Central memory CD8-positive, alpha-beta T cell (primary cell): ENCODE measurements around the gene ZNF543.
A peak's percentile ranks its signal among the peaks of the same experiment; 100 is the strongest.
"Not testable (repeated sequence)": the region's sequence is repeated elsewhere in the genome, so short reads cannot be mapped to it uniquely, and the experiment has no call there.

Source experiments
- ATAC-seq: fragments of 150-1000 bp; cut with Tn5 transposase; replicated peaks from 2 replicates; pipeline ENCODE4 v1.10.0; 2022; ENCODE audit warnings: mild to moderate bottlenecking, moderate FRiP score, moderate number of reproducible peaks; ENCODE audit not compliant: poor library complexity, severe bottlenecking; ENCODE audit errors: extremely low read depth
- DNase-seq, 2 donors: peaks; one replicate each; pipeline ENCODE4 v3.0.0; 2021; ENCODE audit warnings: low spot score in 2 of 2
- H3K27ac Mint-ChIP-seq: one replicate; pipeline ENCODE4 v1.8.0; 2022; ENCODE audit warnings: low read depth, mild to moderate bottlenecking, moderate library complexity, mixed read lengths
- H3K27me3 Mint-ChIP-seq: one replicate; pipeline ENCODE4 v1.8.0; 2022; ENCODE audit warnings: mixed read lengths
- H3K36me3 Mint-ChIP-seq: one replicate; pipeline ENCODE4 v1.8.0; 2022; ENCODE audit warnings: mild to moderate bottlenecking, moderate library complexity, mixed read lengths; ENCODE audit not compliant: insufficient read depth
- H3K4me1 Mint-ChIP-seq: one replicate; pipeline ENCODE4 v1.8.0; 2022; ENCODE audit warnings: mixed read lengths
- H3K4me3 Mint-ChIP-seq: one replicate; pipeline ENCODE4 v1.8.0; 2022; ENCODE audit warnings: mild to moderate bottlenecking, moderate library complexity, mixed read lengths
- H3K9me3 Mint-ChIP-seq: one replicate; pipeline ENCODE4 v1.8.0; 2022; ENCODE audit warnings: mixed read lengths

ZNF543 gene

GRCh38 chr19:57320180-57321084, at the start of gene ZNF543:
ZNF543 (plus strand) TSS chr19:57320472; CDS start chr19:57320854, 382 bp downstream.
- Mint-ChIP-seq H3K27ac (peak within 1 kb of the TSS; percentile 97), H3K36me3 (peaks cover 32% of the 10 kb centered on the region), H3K9me3 (peaks cover 4% of the 10 kb centered on the region), H3K27me3 (peaks cover 28% of the 10 kb centered on the region), H3K4me3 (peak within 1 kb of the TSS; percentile 92), H3K4me1 (peaks cover 31% of the 10 kb centered on the region)
- DNase-seq = peak; percentile 82 to 90
- ATAC-seq = peak; percentile 99

DNA sequence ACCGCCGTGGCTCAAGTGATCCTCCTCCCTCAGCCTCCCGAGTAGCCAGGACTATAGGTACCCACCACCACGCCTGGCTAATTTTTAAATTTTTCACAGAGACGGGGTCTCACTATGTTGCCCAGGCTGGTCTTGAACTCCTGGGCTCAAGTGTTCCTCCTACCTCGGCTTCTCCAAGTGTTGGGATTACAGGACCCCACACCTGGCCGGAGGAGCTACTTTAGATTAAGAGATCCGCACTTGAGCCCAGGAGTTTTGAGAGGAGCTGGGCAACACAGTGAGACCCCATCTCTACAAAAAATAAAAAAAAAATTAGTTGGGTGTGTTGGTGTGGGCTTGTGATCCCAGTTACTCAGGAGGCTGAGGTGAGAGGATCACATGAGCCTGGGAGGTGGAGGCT, 49.0 kb upstream of the ZNF543 start:
- ATAC-seq (no peak), DNase-seq (no peak)
- Mint-ChIP-seq H3K36me3 (peaks cover 4% of the 10 kb centered on the region), H3K4me1 (no peaks in the 10 kb centered on the region), H3K4me3 (no peak overlapping the region), H3K27me3 (no peaks in the 10 kb centered on the region), H3K27ac (no peak overlapping the region), H3K9me3 (no peaks in the 10 kb centered on the region)

- ATAC-seq (no peak), DNase-seq (no peak)
- Mint-ChIP-seq H3K36me3 (peaks cover 5% of the 10 kb centered on the region), H3K27ac (no peak overlapping the region), H3K4me1 (no peaks in the 10 kb centered on the region), H3K27me3 (no peaks in the 10 kb centered on the region), H3K4me3 (no peak overlapping the region), H3K9me3 (no peaks in the 10 kb centered on the region)
Measured at GRCh38 chr19:57273014-57273413, 47.3 kb upstream of the ZNF543 start.

GRCh38 chr19:57276430-57276829, 43.8 kb upstream of the ZNF543 start:
- H3K9me3 Mint-ChIP-seq = no peaks in the 10 kb centered on the region
- ATAC-seq (no peak), DNase-seq (no peak)
- no peak overlapping the region for H3K4me3 Mint-ChIP-seq
- H3K27ac Mint-ChIP-seq = no peak overlapping the region
- H3K27me3 Mint-ChIP-seq = no peaks in the 10 kb centered on the region
- peaks cover 7% of the 10 kb centered on the region for H3K4me1 Mint-ChIP-seq
- peaks cover 6% of the 10 kb centered on the region for H3K36me3 Mint-ChIP-seq

GRCh38 chr19:57278481-57278880, 41.8 kb upstream of the ZNF543 start:
- H3K27me3 Mint-ChIP-seq, H3K9me3 Mint-ChIP-seq, ATAC-seq, DNase-seq, H3K4me3 Mint-ChIP-seq, H3K27ac Mint-ChIP-seq: not testable (repeated sequence)
- Mint-ChIP-seq H3K36me3 (peaks cover 14% of the 10 kb centered on the region), H3K4me1 (peaks cover 27% of the 10 kb centered on the region)

- Mint-ChIP-seq H3K4me3 (no peak overlapping the region), H3K36me3 (peaks cover 23% of the 10 kb centered on the region), H3K27ac (no peak overlapping the region), H3K27me3 (no peaks in the 10 kb centered on the region), H3K9me3 (no peaks in the 10 kb centered on the region), H3K4me1 (peaks cover 30% of the 10 kb centered on the region)
- DNase-seq = peak; percentile 60 to 73
- ATAC-seq = peak; percentile 78
Measured at GRCh38 chr19:57279418-57280164, 40.7 kb upstream of the ZNF543 start.

- ATAC-seq (peak; percentile 91), DNase-seq (peak; percentile 96 to 97)
- peaks cover 31% of the 10 kb centered on the region for H3K36me3 Mint-ChIP-seq
- H3K4me1 Mint-ChIP-seq = peaks cover 35% of the 10 kb centered on the region
- no peak within 1 kb of the TSS for H3K4me3 Mint-ChIP-seq
- H3K27me3 Mint-ChIP-seq = no peaks in the 10 kb centered on the region
- H3K27ac Mint-ChIP-seq = no peak within 1 kb of the TSS
- H3K9me3 Mint-ChIP-seq = no peaks in the 10 kb centered on the region
Measured at GRCh38 chr19:57280165-57280961, 39.9 kb upstream of the ZNF543 start, which contains the start of gene ZNF460. ZNF460 (plus strand) TSS chr19:57280485; CDS start chr19:57280807, 322 bp downstream.

DNA sequence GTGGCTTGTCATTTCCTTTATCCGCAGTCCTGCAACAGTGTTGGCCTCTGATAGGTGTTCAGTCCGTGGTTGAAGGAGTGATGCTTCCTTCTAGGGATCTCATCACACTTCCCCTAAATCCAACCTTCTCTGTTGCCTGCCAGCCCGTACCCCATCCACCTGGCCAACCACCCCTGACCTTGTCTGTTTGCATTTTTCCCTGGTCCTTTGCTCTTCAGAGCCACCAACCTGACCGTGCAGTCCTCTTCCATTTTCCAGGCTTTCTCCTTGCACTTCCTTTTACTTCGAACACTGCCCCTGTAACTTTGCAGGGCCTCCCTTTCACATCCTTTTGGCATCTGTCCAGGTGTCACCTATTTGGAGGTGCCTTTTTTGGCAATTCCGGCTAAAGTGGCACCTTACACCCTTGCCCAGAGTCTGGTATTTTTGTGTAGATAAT, 39.3 kb upstream of the ZNF543 start:
- Mint-ChIP-seq H3K9me3 (no peaks in the 10 kb centered on the region), H3K4me1 (peaks cover 37% of the 10 kb centered on the region), H3K4me3 (no peak overlapping the region), H3K27me3 (no peaks in the 10 kb centered on the region), H3K27ac (no peak overlapping the region), H3K36me3 (peaks cover 35% of the 10 kb centered on the region)
- ATAC-seq (no peak), DNase-seq (peak; percentile 21 to 43)

DNA sequence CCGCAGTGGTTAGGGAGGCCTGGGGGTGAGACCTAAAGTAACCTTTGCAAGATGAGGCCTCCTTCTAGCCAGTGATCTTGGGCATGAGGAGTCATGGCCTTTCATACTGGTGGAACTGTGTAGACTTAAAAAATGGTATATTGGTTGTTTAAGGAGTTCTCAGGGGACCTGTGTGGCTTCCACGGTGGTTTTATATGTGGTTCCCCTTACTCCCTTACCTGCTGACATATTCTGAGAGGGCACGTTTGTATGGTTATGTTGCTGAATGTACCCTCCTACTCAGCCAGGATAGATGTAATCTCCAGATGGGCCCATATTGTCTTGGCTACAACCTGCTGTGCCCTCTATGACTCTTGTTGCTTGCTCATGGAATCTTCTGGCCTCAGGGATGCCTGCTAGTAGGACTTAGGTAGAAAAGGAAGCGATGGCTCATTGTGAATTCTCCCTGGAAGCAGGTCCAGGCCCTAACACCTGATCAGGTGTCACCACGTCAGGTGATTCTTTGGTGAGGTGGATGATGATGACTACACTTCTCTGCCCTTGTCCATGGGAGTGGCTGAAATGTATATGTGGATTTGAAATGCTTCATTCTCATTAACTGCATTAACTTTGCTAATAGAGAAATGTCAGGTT, 38.1 kb upstream of the ZNF543 start:
- no peak for ATAC-seq
- DNase-seq = no peak
- no peak overlapping the region for H3K4me3 Mint-ChIP-seq
- no peaks in the 10 kb centered on the region for H3K9me3 Mint-ChIP-seq
- H3K36me3 Mint-ChIP-seq = peaks cover 46% of the 10 kb centered on the region
- H3K27me3 Mint-ChIP-seq = no peaks in the 10 kb centered on the region
- H3K27ac Mint-ChIP-seq = peak overlapping the region; percentile 72
- peaks cover 46% of the 10 kb centered on the region for H3K4me1 Mint-ChIP-seq

- Mint-ChIP-seq H3K4me3 (no peak overlapping the region), H3K27me3 (no peaks in the 10 kb centered on the region), H3K27ac (no peak overlapping the region), H3K4me1 (peaks cover 35% of the 10 kb centered on the region), H3K9me3 (peaks cover 13% of the 10 kb centered on the region), H3K36me3 (peaks cover 81% of the 10 kb centered on the region)
- DNase-seq (no peak), ATAC-seq (no peak)
Measured at GRCh38 chr19:57288373-57288772, 31.9 kb upstream of the ZNF543 start.

GRCh38 chr19:57290970-57291369, 29.3 kb upstream of the ZNF543 start:
- H3K27me3 Mint-ChIP-seq = no peaks in the 10 kb centered on the region
- DNase-seq (no peak), ATAC-seq (no peak)
- peaks cover 19% of the 10 kb centered on the region for H3K9me3 Mint-ChIP-seq
- no peak overlapping the region for H3K4me3 Mint-ChIP-seq
- H3K36me3 Mint-ChIP-seq = peaks cover 72% of the 10 kb centered on the region
- H3K4me1 Mint-ChIP-seq = peaks cover 34% of the 10 kb centered on the region
- no peak overlapping the region for H3K27ac Mint-ChIP-seq

- Mint-ChIP-seq H3K4me3 (no peak overlapping the region), H3K4me1 (peaks cover 34% of the 10 kb centered on the region), H3K27me3 (no peaks in the 10 kb centered on the region), H3K9me3 (peaks cover 19% of the 10 kb centered on the region), H3K27ac (no peak overlapping the region), H3K36me3 (peaks cover 63% of the 10 kb centered on the region)
- ATAC-seq (no peak), DNase-seq (no peak)
Measured at GRCh38 chr19:57292547-57292946, 27.7 kb upstream of the ZNF543 start.
